ENCODE data around the gene TDRD15.
A peak's percentile ranks its signal among the peaks of the same experiment; 100 is the strongest.
"Not testable (repeated sequence)": the region's sequence is repeated elsewhere in the genome, so short reads cannot be mapped to it uniquely, and the experiment has no call there.

Gene TDRD15

DNA sequence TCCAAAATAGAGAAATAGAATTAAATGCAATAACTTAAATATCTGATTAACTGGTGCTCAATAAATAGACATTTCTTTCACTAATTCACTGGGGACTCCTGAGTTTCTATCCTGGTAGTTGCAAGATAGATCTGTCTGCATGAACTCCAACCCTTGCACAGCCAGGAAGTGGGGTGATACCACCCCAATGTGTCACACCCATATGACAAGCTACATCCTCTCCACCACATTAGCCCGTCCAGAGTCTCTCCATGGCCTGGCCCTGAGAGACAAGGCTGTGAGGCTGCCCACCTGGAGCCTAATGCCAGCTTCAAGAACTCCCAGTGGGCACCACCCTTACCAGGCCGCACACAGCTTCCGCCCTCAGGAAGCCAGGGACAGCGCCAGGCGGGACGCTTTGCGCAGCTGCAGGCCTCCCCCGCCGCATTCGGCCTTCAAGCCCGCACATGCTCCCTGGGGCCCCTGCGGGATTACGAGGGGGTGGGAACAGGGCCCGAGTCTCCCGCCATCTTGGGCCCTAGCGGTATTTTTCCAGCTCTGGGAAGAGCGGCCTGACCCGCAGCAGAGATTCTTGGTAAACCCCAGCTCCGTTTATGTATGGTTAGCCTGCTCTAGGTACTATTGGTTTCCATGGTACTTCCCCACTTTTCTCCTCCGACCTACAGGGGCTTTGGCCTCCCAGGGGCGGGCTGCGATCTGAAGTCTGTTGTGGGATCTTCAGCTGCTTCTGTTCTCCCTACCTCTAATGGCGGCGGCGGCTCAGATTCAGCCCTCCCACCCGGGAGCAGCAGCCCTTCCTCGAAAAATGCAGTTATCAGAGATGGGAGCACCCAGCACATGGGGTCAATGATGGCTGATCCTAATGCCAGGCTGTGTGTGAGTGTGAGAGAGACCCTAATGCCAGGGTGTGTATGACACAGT is at the start of gene TDRD15:
TSS of gene TDRD15 (plus strand) at position 496 of the 921 bp plus-strand sequence. CDS start 13,500 bp downstream, outside the sequence.
- DNase-seq (ENCODE audit: low read depth in 2 of 2), result no peak

GRCh38 chr2:21078296-21078695 is 45.5 kb upstream of the TDRD15 start:
- no peak for DNase-seq (ENCODE audit: low read depth in 2 of 2)

DNA sequence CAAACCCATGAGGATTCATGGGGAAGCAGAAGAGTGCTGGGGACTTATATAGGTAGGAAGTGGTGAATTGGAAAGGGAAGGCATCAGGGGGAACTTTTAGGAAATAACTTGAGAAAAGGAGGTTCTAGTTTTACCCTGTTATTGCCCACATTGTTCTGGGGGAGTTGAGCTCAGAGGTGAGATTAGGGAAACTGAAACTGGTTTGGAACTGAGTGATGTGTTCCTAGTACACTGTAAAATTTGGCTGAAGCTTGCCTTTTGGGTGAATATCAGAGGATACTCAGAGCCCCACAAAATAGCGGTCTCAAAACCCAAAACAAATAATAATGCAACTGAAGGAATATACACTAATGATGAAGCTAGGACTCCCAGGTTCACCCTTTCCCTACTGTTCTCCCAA is 40.3 kb upstream of the TDRD15 start:
- no peak for DNase-seq (ENCODE audit: low read depth in 2 of 2)

GRCh38 chr2:21084401-21084800 is 39.4 kb upstream of the TDRD15 start:
- DNase-seq (ENCODE audit: low read depth in 2 of 2), result no peak

- DNase-seq (ENCODE audit: low read depth in 2 of 2), result no peak
Measured at GRCh38 chr2:21092308-21092869, 31.4 kb upstream of the TDRD15 start.

DNA sequence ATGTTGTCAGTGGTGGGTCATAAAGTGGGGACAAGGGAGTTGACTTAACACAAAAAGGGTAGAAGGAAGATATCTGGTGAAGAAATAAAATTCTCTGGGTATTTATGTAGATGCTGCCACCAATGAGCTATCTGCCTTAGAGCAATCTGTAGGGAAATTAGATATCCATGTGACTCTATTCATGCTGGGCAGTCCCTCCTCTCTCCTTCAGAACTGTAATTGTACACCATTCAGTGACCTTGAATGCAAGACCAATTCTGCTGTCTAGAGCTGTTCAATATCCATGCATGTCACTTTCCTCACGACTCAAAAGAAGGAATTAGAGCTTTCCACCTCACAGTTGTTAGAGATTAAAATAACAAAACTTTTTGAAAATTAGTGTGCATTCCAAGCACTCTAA is 28.6 kb upstream of the TDRD15 start:
- no peak for DNase-seq (ENCODE audit: low read depth in 2 of 2)

- no peak for DNase-seq (ENCODE audit: low read depth in 2 of 2)
Measured at GRCh38 chr2:21095714-21096113, 28.1 kb upstream of the TDRD15 start.

DNA sequence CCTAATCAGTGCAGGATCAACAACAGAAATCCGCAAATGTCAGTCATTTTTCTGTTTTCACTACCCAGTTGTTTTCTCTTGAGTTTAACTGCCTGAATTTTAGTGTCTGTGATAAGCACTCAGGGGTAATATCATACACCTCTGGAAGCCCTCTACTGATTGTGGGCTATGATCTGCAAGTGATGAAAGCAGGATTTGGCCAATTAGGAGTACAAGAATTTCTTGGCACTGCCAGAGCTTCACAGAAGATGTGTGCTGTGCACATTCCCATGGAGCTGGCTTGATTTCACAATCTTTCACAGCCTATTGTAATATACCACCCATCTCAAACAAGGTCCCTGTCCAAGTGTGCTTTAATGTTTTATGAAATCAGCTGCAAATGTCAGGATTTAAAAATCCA is 27.3 kb upstream of the TDRD15 start:
- no peak for DNase-seq (ENCODE audit: low read depth in 2 of 2)

GRCh38 chr2:21097331-21097730 is 26.4 kb upstream of the TDRD15 start:
- DNase-seq (ENCODE audit: low read depth in 2 of 2), result no peak

DNA sequence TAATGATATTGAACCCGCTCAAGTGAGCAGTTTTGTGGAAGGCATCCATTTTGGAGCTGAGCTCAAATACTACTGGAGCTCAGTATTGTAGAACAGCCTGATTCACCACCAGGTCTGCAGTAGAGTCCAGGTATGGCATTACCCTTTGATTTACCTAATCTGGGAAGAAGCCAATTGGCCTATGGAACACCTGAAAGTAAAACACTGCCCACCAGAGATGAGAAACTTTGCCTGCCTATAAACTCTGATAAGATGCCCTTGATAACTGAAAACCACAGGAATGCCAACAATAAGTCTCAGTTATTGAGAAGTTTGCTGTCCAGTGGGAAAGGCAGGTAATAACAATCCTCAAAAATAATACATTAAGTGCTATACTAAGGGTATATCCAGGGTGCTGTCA is 25.5 kb upstream of the TDRD15 start:
- no peak for DNase-seq (ENCODE audit: low read depth in 2 of 2)

DNA sequence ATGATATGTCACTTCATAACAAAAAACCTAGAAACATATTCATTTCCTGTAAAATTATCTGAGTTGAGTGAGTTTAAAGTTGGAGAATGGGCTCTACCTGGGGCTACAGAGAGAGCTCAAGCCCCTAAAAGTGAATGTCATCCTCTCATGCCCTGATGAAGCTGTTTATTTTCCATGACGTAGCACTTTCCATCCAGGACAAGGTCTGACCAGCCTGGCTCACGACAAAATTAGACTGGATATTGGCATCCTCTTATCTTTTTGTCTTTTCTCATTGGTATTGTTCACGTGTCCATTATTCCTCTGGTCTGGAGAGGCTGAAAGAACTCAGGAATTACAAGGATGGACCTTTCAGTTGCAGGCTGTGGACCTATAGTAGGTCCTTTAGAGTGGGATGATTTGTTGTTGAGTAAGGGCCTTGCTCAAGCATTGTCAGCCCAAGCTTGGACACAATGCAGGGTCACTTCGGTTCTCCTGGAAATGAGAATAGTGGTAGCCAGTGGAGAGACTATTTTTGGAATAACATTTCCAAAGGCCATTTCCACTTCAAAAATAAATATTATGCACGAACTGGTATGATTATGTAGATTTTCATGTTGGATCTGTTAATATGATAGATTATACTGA is 24.4 kb upstream of the TDRD15 start:
- no peak for DNase-seq (ENCODE audit: low read depth in 2 of 2)

DNA sequence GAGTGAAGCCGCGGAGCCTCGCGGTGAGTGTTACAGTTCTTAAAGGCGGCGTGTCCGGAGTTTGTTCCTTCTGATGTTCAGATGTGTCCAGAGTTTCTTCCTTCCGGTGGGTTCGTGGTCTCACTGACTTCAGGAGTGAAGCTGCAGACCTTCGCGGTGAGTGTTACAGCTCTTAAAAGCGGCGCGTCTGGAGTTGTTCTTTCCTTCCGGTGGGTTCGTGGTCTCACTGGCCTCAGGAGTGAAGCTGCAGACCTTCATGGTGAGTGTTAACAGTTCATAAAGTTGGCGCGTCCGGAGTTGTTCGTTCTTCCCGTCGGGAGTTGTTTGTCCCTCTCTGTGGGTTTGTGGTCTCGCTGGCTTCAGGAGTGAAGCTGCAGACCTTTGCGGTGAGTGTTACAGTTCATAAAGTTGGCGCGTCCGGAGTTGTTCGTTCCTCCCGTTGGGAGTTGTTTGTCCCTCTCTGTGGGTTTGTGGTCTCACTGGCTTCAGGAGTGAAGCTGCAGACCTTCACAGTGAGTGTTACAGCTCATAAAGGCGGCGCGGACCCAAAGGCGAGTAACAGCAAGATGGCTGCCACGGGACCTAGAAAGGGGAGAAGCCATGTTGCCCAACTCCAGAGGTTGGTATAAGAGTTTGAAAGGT is 22.1 kb upstream of the TDRD15 start:
- DNase-seq (ENCODE audit: low read depth in 2 of 2), result not testable (repeated sequence)

DNA sequence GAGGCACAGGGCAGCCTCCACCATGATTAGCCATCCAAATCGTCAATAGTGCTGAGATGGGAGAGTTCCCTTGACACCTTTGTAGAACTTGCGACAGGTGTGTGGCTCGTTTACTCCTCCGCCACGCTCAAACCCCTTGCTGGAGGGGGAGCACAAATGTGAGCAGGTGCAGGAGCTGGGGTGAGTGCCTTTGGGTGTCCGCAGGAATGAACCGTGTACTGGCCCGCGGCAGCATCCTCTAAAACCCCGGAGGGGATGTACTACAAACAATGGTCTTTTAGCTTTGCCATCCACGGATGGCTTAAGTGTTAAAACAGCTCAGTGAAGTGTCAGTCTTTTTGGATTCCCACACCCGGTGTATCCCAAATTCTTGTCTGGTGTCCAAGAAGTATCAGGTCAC is 21.4 kb upstream of the TDRD15 start:
- no peak for DNase-seq (ENCODE audit: low read depth in 2 of 2)

GRCh38 chr2:21103274-21103891 is 20.4 kb upstream of the TDRD15 start:
- DNase-seq (ENCODE audit: low read depth in 2 of 2), result no peak

DNA sequence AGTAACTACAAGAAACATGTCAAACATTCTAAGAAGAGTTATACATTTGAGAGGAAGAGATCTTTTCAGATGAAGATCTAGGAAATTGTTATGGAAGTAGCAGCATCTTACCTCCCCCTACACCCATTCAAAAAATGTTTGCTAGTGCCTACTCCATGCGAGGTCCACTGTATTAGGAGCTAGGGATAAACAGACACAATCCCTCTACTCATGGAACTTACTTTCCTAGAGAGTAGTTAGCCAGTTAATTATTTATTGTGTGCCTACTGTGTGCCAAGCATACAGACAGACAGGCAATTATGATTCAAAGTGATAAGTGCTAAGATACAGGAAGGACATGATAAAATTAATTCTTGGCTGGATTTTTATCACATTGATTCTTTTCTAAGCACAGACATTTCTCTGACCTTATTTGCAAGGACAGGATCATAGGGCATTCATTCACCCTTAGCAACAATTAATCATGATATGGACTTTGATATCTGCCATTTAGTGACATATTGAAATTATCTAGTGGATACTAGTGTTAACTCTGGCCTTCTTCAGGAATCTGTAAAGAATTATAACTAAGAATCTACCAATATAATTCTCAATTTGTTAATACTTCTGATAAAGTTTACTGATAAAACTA is 19.6 kb upstream of the TDRD15 start:
- no peak for DNase-seq (ENCODE audit: low read depth in 2 of 2)

- no peak for DNase-seq (ENCODE audit: low read depth in 2 of 2)
Measured at GRCh38 chr2:21111012-21111411, 12.8 kb upstream of the TDRD15 start.

- DNase-seq (ENCODE audit: low read depth in 2 of 2), result no peak
Measured at GRCh38 chr2:21117688-21118087, 6.1 kb upstream of the TDRD15 start.

DNA sequence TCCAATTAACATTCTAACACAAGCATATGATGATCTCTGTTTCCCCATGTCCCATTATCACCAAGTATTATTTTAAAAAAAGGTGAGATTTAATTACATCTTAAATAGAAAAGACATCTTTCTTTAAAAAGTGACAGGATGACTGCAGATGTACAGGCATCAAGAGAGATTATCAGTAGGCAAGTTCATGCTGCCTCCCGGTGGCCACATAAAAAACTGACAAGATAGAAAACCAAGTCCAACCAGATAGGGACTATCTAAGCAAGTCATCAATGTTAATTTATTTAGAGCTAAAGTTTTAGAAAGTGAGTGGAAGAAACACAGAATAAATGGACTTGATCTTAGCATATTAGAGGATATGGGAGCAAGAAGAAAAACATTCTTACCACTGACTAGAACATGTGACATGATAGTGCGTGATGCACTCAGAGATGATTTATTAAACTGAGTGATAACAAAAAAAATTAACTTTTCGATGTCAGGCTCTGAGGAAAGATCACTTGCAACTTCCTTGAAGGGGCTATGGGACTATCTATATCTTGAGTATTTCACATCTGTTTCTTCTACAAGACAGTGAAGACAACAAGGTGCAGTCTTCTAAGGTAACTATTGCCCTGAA is 5.4 kb upstream of the TDRD15 start:
- DNase-seq (ENCODE audit: low read depth in 2 of 2), result peak in 1 of 2 experiments; percentile 0

DNA sequence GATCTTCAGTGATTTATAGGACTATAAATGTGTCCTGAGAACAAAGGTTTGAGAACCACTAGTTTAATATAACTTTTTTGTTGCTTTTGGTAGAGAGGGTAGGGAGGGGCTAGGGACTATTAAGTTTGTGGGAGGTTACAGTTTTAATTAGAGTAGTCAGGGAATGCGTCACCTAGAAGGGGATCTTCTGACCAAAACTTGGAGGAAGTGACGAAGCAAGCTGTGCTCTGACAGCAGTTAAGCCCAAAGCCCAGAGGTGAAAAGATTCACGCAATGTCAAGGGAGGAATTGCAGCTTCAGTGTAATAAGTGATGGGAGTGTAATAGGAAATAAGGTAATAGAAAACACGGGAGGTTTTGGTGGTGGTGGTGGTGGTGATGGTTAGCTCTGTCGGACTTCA is 8.1 kb downstream of the TDRD15 start:
- DNase-seq (ENCODE audit: low read depth in 2 of 2), result no peak

- no peak for DNase-seq (ENCODE audit: low read depth in 2 of 2)
Measured at GRCh38 chr2:21135585-21135984, 11.8 kb downstream of the TDRD15 start.

DNA sequence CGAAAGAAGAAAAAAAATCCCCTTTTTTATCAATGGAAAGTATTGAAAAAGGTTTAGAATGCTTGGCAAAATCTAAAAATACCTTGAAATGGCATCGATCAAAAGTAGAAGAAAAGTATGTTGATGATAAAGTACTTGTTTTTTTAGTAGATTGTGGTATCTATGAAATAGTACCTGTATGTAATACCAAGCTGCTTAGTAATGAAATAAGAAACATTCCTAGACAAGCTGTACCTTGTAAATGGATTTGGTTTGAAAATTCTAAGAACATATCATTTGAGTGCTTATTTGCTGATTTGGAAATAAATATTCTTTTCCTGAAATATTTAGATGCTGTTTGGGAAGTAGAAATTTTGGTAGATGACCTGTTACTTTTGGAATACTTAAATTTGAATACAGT is 18.4 kb downstream of the TDRD15 start:
- no peak for DNase-seq (ENCODE audit: low read depth in 2 of 2)
